CD4-positive, alpha-beta T cell treated with Interleukin-4 for 1 hour (primary cell): ENCODE data around the gene FMN2.
"Not testable (repeated sequence)": the region's sequence is repeated elsewhere in the genome, so short reads cannot be mapped to it uniquely, and the experiment has no call there.

Experiments used
- DNase-seq, 2 donors: peaks; one replicate each; pipeline ENCODE4 v3.0.0-alpha.2; 2020 to 2022

The FMN2 gene

DNA sequence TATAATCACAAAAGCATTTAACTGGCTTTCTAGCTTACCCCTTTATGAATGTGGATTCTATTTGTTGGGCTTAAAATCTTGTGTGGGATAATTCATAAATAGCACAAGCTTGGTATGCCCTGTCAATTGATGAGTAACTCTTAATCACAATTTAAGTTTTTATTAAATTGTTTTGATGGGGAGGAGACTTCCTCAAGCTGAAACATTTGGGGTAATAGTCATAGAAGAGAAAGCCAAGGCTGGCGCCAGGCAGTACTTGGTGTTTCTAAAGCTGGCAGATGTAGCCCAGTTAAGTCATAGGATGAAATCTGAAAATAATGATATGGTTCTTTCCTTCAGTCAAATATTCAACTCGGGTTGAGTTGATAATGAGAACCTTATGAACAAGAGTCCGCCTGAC is 167.2 kb downstream of the FMN2 start:
- no peak for DNase-seq

DNA sequence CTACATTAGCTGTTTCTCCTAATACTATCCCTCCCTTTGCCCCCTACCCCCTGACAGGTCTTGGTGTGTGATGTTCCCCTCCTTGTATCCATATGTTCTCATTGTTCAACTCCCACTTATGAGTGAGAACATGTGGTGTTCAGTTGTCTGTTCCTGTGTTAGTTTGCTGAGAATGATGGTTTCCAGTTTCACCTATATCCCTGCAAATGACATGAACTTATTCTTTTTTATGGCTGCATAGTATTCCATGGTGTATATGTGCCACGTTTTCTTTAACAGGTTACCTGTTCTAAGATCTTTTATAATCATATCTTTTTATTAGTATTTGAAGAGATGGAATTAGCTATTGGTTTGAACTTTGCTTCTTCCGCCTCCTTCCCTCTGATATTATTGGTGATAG is 172.8 kb downstream of the FMN2 start:
- DNase-seq: not testable (repeated sequence)

DNA sequence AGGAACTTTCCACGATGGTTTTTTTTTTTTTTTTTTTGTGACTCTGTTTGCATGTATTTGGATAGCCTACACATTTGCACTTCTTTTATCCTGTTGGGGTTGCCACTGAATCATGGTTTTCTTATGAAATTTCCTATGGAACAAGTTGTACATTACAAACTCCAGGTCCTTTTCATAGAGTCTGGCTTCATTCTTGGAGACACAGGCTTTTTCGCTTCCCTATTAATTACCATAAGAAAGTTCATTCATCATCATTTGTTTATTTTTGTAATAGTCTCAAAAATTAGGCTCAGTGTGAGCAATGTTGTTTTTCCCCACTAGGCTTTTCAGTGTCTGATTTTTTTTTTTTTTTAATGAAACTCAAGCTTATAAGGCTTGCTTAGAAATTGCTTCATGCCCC is 179.4 kb downstream of the FMN2 start:
- no peak for DNase-seq

DNA sequence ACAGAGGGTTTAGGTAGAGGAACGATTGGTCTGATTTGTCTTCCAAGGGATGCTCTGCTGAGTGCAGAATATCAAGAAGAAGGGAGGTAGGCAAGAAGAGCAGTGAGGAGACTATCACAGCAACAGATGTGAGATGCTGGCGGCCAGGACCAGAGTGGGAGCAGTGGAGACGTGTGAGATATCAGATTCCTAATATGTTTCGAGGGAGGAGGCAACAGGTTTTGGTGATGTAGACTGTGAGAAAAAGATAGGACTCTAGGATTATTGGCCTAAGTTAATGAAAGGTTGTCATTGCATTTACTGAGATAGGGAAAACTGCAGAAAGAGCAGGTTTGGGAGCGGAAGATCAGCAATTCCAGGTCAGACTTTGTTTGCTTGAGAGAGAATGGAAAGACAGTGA is 182.9 kb downstream of the FMN2 start:
- DNase-seq: no peak

DNA sequence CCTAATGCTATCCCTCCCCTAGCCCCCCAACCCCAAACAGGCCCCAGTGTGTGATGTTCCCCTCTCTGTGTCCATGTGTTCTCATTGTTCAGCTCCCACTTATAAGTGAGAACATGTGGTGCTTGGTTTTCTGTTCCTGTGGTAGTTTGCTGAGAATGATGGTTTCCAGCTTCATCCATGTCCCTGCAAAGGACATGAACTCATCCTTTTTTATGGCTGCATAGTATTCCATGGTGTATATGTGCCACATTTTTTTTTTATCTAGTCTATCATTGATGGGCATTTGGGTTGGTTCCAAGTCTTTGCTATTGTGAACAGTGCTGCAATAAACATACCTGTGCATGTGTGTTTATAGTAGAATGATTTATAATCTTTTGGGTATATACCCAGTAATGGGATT is 183.5 kb downstream of the FMN2 start:
- not testable (repeated sequence) for DNase-seq

DNA sequence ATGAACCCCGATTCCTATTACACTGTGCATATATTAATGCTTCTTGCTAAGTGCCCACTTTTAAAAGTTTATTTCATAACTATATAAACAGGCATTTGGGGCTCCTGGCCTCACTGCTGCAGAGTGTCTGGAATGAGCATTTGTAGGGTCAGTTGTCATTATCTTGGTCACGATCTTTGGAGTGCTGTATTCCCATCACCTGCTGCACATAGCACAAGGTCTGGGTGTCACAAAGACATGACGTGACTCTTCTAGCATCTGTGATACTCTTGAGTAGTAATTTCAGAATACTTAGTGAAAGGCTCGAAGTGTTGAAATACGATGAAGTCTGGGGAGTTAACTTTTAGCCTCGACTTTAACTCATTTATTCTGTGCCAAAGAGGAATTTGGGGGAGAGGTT is 186.4 kb downstream of the FMN2 start:
- DNase-seq: no peak

DNA sequence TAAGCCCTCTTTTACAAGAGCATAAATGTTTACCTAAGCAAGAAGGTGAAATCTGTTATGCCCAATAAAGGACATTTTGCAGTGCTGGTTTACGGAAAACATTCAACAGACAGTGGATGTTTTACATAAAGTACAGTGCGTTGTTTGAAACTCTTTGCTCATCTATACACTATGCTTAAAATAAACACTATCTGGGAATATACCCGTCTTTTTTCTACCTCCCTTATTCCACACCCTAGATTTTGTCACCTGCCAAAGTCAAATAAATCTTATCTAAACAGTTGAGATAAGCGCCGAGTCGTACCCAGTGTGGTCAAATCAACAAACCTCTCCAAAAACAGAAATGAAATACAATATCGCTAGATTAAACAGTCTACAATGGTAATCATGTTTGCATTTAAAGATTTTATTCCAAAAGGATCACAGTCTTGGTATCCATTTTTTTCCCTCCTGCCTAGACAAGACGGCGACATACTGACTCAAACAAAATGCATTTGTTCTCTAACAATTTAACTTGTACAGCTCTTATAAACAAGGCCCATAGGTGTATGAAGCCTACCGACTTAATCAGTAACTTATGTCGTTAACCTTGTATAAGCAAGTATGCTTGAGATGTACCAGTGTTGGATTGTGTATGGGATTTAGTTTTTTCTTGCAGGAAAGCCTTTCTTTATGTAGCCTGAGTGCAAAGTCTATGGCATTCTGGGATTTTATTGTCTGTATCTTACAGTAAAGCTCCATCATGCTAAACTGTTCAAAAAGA is 189.1 kb downstream of the FMN2 start:
- no peak for DNase-seq

DNA sequence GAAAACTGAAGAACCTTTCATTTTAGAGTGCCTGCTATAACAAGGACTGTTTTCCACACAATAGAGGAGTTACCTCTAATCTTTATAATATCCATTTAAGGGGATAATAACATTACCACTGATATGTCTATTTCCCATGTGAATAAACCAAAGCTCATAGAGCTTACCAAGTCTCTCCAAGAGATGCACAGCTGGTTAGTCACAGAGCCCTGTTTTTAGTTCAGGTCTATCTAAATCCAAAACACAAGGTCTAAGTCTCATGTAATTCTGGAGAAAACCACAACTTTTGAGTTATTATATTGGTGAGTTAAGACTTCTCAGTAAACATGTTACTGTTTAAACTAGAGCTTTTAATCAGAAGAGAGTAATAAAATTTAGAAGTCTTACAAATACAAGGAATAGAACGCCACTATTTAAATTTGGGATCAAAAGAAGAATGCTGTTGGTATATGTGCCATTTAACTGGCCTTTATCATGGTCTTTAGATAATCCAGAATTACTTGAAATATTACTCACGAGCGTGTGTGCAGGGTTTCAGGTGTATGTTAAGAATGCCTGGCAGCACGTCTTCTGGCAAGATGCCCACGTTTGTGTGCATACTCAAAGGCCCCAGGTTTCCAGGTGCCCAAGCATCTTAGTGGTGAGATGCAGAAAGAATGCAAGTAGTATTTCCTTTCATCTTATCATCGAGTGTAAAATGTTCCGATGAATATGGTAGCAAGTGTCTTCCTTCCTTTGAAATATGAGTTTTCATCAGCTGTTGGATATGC is 190.6 kb downstream of the FMN2 start:
- DNase-seq: no peak

DNA sequence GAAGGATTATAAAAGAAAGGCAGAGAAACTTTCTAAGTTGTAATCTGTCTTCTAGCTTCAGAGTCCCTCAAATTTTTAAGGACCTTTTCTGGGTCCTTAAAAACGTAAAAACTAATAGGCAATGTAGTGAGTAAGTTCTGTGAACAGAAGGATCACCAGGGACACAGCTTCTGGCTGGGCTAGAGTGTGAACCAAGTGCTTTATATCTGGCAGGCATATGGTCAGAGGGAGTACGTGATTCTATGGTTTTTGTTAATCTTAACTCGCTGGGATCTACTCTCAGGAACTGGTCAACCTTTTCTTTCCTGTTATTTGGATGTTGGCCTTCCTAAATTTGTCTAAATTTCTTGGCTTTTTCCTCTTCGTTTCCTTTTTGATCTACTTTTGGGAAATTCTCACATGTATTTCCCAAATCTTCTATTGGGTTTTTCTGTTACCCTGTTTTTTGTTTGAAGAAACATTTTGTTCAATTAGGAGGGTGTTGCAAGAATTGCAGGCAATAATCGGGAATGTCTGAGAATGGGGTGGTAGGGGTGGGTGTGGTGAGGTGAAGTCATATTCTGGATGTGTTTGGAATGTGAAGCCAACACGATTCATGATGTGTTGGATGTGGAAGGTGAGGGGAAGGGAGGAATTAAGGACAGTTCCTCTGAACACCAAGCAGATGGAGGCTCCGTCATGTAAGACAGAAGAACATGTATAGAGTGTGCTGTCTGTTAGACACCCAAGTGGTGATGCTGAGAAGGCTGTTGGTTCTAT is 193.2 kb downstream of the FMN2 start:
- DNase-seq: no peak

DNA sequence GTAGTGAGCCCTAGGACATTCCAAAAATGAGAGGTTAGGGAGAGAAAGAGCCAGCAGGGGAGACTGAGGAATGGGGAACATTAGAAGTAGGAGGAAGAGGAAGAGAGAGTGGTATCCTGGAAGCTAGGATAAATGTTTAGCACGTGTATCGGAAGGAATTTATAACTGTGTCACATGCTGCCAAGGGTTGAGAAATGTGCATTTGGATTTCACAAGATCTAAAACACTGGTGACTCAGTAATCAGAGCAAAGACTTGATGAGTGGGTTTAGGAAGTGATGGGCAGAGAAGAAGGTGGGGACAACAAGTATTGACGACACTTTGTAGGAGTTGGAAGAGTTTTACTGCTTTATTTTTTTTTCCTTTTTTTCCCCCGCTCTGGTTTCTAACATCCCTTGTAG is 193.9 kb downstream of the FMN2 start:
- DNase-seq: no peak

DNA sequence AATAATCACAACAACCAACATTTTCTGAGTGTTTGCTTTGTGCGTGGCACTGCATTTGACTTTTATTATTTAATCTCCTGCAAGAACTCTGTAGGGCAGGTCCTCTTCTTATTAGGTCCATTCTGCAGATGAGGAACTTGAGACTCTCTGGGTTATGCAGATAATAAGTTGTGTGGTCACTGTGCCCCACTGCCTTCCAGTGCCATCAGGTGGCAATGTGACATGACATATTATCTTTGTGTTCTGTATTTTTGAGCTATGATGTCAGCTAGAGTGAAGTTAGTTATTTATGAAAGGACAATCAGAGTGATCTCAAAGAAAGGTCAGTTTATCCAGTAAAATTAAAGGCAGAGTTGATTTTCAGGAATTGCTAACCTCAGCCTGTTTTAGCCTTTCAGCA is 196.0 kb downstream of the FMN2 start:
- no peak for DNase-seq

DNA sequence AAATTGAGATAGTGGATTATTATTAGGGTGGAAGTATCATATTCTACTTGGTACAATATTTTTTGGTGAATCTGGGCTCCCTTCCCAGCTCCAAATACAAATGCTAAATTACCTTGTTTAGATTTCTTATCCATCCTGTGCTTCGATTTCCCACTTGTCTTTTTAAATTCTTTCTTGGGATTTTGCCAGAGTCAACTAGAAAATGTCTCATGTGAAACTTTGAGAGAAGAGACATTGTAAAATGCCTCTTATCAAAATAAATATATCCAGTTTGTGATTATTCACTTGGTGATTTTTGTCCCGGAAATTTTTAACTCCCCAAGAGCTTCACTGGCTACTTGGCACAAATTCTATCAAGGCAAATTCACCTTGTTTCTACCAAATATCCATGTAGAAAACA is 202.0 kb downstream of the FMN2 start:
- no peak for DNase-seq

DNA sequence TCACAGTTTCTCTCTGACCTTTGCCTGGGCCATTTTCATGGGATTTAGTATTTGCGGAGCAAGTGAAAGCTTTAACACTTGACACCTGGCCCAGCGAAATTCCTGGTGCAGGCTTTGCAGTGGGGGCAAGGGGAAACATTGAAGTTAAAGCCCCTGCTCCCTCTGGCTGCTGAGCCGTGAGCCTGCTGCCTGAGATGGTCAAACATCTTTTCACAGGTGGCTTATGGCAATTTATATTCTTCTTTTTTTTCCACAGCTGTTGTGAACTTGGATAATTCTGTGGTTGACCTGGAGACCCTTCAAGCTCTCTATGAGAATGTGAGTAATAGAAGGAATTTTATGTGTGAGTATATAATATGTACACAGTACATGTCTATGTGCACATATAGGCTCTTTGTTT is 202.9 kb downstream of the FMN2 start:
- DNase-seq: no peak

DNA sequence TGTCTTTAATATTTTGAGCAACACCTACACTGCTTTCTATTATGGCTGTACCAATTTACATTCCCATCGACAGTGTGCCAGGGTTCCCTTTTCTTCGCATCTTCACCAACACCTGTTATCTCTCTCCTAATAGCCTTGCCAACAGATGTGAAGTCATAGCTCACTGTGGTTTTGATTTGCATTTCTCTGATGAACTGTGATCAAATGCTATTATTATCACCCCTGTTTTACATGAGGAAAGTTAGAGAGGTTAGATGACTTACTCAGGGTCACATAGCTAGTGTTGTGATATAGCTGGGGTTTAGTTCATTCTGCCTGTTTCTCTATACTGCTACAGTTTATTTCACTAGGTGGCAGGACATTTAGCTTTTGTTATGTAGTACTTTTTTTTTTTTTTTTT is 204.1 kb downstream of the FMN2 start:
- DNase-seq: no peak

DNA sequence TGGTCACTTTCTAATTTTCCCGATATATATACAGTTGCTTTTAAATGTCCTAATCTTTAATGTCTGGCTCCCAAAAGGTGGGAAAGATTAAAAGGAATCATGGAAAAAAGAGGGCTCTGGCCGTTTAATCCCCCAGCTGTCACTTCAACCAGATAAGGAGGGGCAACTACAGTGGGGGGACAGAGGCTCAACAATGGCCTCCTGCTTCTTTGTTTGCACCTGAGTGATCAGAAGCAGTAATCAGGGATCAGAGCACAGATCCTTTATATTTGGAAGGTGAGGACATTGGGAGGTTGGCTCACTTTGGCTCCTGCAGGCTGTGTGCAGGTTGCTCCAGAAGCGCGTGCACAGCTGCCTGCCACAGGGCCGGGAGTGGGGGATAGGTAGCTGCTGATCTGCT is 212.8 kb downstream of the FMN2 start:
- no peak for DNase-seq

DNA sequence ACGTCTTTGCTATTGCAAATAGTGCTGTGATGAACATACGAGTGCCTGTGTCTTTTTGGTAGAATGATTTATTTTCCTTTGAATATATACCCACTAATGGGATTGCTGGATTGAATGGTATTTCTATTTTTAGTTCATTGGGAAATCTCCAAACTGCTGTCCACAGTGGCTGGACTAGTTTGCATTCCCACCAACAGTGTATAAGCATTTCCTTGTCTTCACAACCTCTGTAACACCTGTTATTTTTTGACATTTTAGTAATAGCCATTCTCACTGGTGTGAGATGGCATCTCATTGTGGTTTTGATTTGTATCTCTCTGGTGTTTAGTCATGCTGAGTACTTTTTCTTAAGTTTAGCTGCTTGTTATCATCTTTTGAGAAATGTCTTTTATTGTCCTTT is 215.0 kb downstream of the FMN2 start:
- DNase-seq: no peak

DNA sequence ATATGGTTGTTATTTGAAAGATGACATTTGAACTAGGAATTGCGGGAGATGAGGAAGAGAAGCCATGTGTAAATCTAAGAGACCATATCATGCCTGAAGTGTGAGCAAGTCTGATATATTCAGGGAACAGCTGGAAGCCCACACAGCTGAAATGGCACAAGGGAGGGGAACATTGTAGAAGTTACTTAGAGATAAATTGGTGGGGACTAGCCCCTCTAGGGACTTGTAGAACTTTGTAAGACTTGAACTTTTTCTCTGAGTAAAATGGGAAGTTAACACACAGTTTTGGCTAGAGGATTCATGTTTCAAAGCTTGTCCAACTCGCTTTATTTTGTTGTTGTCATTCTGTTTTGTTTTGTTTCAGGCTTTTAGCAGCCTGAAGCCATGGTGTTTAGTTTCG is 216.4 kb downstream of the FMN2 start:
- no peak for DNase-seq

DNA sequence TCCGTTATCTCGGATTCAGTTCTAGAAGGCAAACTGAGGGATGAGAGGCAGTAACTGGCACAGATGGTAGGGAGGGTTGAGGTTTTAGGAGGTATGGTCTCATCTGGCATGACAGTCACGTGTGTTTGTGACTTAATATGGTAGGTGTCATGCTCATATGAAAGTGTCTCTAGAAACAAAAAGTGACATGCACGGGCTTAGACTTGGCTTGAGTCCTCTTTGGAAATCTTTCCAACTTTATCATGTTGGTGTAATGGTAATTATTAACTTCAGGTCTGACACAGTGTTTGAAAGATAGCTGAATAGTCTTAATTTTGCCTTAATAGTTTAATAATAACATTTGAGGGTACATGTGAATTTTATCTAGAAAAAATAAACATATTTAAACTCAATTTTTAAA is 218.1 kb downstream of the FMN2 start:
- DNase-seq: no peak

DNA sequence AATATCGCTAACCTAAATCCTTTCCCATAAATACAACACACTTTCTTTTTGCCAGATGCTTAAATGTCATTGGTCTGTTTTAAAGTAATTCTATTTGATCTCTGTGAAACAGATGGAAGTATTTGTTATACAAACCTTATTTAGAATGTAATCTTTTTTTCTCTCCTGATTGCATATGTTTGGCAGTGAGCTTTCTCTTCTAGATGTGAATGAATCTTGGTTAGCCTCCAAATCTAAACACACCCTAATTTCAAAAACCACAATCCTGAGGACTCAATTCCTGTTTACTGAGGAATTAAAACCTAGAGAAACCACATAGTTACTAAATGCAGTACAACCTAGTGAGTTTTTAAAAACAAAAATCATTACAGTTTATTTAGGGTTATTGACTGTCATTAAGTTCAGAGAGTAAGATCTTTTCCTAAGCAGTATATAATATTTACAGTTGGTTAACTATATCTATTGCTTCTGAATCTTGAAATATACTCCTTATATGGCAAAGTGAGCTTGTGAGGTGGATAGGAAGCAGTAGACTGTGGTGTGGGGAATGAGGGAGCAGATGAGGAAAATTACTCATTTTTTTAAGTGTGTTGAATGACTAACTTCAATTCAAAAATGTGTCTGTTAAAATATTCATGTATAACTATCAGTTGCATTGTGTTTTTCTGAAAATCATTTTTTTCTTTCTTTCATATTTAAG is 218.7 kb downstream of the FMN2 start:
- no peak for DNase-seq

DNA sequence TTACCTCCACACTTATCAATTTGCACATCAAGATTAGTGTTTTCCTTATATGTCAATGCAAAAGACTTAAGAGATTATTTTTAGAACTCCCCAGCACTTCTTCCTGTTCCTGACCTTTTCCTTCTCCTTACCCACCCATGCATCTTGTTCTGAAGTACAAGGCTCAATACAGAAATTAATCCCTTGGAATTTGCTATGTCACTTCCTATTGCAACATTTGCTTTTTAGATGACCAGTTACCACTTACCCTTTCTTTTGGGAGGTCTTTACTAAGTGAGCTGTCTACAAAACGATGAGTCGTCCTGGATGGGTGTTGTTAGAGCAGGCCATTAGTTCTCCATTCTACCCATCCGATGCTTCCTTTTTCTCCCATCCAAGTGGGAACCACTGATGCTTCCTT is 221.2 kb downstream of the FMN2 start:
- no peak for DNase-seq

DNA sequence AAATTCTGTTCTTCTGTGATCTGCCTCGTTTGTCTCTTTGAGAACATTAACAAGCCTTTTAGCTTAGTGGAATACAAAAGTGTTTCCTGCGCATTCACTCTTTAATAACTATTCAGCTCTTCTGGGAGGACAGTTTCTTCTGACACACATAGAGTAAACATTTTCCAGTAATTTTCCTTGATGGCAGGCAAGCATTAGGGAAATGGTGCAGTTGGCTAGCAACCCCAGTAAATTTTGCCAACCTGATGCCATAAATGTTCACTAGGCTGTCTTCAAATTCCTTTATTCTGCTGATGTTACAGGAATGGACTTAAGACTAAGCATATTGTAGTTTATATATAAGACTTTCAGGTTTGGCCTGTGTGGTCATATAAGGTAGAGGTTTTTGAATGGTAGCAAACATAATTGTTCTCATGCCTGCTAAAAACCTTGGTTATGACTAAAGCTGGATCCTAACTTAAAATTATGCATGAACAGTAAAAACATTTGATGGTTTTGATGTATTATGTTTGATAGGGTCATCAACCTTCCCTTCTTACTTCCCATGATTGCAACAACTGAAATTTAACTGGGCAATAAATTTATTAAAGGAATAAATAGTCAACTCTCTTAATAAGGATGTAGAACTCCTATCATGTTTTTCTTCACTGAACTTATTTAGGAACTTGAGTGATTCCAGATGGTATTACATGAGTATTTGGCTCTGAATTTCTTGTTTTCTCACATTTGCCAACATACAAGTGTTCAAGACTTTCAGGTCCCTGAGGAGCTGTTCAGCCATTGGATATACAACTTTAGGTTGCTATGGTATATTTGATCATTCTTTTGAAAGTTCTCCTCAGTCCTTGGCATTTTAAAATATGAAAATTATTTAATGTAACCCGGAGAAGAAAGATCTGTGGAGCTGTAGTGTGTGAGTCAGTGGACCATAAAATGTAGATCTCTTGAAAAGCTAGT is 223.4 kb downstream of the FMN2 start:
- no peak for DNase-seq

DNA sequence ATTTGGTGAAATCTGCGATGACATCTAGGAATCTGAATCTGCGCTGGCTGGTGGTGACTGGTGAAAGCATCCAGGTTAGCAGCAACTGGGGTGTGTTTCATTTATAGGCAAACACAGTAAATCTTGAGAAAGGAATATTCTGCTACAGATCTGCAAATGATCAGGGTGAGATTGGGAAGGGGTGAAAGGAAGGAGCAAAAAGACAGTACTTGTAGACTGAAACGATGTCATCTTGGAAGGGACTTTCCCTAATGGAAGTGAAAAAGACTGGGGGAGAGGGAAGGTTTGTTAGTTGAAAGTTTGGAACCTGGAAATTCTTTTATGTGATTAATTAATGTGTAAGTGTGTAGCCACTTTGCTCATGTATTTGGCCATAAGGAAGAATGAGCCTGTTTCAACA is 228.3 kb downstream of the FMN2 start:
- DNase-seq: no peak
